ENCODE results near the gene UQCR10.
A peak's percentile ranks its signal among the peaks of the same experiment; 100 is the strongest.

UQCR10 gene

DNA sequence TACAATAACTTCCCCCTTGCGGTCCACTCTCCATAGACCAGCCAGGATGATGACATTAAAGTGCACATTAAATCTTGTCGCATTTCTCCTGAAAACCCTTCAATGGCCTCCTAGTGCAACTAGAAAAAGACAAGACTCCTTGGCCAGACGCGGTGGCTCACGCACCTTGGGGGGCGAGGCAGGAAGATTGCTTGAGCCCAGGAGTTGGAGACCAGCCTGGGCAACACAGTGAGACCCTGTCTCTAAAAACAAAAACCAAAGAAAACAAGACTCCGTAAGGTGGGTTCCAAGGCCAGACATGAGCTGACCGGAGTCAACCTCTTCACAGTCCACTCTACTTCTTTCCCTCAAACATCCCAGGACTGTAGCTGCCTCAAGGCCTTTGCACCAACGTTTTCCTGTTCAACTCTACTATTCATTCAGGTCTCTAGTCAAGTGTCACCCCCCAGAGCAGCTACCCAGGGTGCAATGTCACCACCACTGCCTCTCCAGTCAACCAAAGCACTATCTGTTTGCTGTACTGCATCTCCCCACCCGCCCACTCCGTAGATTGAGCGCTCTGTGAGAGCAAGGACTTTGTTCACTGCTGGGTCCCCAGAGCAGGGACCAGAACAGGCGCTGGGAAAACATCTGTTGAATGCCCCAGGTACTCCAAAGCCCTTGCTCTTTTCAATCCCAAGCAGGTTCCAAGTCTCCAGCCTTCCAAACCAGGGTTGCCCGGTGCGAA, 1.1 kb upstream of the UQCR10 start:
- peak in 2 of 14 donors; percentile 45 to 56 for DNase-seq

DNA sequence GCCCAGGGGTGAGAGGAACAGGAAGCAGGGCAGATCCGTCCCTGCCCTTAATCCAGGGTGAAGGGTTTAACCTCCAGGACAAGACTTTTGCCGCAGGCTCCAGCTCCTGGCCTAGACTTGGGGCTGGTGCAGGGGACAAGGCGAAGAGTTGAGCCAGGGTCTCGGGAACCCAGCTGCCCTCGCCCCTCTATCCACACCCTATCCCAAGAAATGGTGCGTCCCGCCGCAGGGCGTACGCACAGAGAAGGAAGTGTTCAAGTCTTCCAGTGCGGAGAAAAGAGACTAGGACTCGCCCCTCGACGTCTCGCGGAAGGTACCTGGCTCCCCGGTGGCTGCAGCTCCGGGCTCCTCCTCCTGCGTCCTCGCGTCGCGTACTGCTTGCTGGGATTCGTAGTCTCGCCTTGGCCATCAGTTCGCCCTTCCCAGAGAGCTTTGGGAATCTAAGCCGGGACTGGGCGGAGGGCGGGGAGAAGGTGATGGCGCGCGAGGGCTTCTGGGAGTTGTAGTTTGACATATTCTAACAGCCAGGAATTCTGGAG, 468 bp upstream of the UQCR10 start, which contains the start of gene ZMAT5:
Gene ZMAT5 (minus strand): TSS at position 376 of the 539 bp plus-strand sequence. CDS start 18,463 bp downstream, outside the sequence.
- DNase-seq: peak; percentile 45 to 96 (median 88)

DNA sequence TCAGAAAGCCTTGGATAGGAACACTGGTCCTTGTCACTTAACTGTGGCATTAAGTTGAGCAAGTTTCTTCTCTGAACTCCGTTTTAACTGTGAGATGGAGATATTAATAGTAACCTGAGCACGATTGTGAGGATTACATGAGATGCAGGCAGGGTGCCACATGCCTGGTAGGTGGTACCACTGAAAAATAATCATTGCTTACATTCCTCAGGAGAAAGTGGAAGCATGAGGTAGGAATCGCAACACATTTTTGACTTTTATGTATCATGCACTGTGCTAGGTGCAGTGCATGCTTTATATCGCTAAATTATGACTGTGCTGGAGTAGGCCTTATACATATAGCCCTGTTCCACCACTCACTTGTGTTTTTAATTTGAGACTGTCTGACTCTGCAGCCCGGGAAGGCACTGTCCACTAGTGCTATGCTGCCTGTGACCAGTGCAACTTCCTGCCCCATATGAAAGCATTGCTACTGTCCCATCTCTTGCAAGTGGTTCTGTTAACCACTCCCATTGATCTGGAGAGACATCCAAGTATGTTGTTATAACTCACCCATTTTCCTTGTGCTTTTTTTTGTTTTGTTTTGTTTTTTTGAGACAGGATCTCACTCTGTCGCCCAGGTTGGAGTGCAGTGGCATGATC, 1.0 kb downstream of the UQCR10 start:
- DNase-seq: no peak

DNA sequence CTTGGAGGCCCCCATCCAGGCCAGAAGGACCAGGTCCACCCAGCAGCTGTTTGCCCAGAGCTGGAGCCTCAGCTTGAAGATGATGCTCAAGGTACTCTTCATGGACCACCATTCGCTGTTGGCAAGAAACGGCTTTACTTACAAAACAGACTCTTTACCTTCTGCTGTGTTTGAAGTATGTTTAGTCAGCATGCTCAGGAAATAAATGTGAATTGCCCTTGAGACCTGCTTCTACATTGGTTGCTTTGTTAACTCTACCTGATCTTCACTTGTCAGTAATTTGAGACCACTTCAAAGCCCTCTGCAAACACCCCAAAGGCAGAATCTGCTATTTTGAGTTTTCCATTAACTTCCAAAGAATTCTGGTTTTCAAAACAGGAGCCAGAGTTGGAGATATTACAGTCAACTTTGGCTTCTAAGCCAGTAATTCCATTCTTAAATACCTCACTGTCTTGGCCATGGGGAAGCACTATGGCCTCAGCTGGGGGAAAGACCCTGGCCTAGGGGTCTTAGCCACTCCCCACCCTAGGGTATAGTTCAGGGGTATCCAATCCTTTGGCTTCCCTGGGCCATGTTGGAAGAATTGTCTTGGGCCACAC, 2.7 kb downstream of the UQCR10 start:
- DNase-seq: no peak

DNA sequence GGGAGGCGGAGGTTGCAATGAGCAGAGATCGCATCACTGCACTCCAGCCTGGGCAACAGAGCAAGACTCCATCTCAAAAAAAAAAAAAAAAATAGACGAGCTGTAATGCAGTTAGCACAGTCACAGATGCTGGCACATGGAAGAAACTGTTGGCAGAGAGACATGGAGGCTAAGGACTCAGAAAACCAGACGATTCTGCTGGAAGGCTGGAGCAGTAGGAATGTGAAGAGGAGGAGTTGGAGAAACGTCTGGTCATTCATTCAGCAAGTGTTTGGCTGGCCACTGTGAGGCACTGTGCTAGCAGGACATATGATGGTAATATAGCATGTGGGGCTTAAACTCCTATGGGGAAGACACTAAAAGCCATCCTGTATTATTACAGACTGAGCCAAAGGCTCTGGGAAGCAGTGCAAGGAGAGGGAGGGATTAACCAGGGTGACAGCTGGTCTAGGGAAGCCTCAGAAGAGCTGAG, 5.0 kb downstream of the UQCR10 start:
- no peak for DNase-seq

DNA sequence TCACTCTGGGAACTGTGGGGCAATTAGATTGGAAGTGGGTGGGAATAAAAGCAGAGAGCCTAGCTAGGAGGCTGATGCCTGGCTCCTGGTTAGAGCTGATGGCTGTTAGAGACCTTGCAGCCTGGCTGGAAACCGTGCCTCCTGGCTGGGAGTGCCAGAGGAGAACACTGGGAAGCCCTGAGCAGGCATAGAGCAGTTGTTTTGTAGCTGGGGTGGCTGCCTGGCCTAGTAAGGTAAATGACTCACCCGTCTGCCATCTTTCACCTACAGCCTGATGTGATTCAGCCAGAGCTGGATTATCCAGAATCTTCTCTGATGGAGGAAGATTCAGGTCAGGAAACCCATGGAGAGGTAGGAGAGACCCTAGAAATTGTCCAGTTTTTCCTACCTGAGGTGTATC, 6.1 kb downstream of the UQCR10 start:
- no peak for DNase-seq

DNA sequence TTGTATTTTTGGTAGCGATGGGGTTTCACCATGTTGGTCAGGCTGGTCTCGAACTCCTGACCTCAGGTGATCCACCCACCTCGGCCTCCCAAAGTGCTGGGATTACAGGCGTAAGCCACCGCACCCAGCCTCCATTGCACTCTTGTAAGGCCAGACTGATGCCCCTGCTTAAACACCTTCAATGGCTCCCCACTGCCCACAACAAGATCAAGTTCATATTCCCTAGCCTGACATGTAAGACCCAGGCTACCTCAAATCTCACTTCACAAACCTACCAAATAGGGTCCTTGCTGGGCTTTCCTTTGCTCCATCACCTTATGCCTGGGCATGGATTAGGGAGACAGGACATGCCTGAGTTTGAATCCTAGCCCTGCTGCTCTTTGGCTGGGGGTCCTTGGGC, 13.1 kb downstream of the UQCR10 start:
- no peak for DNase-seq

DNA sequence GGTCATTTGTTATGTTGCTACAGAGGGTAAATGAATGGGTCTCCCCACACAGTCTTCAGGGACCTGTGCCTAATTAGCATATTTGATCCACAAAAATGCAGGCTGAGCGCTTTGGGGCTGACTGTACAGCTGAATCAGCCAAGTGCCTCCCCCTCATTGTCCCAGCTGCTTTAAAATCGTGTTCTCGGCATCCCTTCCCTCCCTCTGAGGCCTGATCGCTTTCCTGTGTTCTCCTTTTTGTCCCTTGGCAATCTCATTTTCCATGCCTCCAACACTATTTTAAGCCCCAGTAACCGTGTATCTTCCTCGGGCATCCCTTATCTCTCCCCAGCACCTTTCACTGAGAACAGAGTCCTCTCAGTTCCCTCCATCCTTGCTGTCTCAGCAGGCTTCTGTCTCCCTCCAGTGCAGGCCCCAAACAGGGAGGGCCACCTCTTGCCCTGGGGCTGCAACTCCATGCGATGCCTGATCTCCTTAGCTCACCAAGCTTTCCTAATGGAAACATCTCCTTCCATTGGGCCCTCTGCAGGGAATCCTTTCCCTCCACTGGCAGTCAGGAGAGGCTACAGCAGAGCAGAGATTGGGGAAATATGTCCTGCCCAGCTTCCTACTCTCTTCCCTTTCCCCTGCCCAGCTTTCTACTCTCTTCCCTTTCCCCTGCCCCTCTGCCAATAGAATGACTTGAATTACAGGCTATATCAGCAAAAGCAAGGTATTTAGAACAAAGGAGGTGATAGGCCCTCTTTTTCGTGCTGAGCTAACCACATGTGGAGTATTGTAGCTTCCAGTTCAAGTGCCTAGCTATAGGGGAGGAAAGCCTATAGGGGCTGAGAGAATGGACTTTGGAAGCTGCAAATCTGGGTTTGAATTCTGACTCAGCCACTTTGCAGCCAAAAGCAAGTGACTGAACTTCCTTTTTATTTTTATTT, 13.8 kb downstream of the UQCR10 start:
- DNase-seq: no peak

DNA sequence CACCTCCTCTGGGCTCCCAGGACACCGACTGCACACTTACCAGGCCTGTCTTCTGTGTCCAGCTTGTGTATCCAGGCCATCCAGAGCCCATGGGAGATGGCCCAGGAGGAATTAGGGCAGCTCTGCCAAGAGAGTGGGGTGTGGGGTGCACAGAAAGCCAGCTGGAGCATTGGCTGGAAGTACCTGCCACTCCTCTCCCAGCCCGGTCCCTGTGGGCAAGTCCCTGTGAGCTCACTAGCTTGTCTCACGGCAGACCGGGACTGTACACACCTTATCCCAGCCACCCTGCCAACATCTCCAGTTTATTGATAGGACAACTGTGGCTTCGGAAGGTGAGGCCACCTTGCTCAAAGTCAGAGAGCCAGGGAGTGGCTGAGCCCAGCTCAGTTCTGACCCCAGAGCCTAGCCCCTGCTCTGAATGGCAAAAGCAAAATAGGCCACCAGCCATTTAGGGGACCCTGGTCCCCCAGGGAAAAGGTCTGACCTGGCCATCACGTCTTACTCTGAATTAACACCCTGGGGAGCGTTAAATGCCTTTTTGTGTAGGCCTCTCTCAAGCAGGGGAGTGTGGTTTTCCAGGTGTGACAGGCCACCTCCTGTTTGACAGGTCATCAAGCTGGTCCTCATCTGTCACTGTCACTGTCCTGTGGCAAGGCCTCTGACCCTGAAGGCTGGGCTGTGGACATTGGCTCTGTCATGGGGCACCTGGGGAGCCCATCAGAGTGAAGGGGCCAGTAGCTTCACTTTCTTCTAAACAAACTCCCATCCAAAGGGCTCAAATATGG, 15.1 kb downstream of the UQCR10 start:
- peak in 9 of 14 donors; percentile 25 to 69 (median 38) for DNase-seq

DNA sequence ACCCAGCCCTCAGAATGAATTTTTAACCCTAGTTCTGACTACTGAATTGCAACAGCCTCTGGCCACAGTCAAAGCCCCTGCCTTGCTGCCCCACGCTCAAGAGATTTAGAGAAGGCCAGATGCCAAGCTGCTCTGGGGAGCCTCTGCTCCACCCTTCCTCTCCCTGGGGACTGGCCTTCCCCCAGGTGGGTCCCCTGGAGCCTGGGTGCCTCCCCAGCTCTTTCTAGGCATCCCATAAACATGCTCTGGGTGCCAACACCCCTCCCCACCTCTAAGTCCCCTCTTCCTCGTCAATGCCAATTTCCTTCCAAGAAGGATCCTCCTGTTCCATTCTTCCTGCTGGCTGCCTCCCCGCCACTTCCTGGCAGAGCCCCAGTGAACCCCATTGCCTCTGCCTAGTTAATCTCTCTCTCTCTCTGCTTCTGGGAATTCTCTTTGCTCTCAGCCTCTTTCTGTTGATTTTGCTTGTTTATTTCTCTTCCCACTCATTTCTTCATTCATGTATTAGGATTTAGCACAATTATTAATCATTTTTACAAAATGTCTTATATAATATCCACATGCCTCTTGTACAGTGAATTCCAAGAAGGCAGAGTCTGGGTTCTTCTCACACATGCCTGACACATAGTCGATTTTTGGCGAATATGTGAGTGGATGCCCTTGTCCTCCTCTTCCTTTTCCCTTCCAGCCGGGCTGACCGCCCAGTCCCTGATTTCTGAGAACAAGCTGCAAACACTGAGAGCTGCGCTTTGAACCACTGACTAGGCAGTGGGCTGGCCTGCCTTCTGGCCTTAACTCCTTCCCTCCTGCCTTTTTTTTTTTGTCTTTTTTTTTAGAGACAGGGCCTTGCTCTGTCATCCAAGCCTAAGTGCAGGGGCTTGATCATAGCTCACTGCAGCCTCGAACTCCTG, 17.5 kb downstream of the UQCR10 start:
- DNase-seq: peak in 9 of 14 donors; percentile 19 to 81 (median 42)

DNA sequence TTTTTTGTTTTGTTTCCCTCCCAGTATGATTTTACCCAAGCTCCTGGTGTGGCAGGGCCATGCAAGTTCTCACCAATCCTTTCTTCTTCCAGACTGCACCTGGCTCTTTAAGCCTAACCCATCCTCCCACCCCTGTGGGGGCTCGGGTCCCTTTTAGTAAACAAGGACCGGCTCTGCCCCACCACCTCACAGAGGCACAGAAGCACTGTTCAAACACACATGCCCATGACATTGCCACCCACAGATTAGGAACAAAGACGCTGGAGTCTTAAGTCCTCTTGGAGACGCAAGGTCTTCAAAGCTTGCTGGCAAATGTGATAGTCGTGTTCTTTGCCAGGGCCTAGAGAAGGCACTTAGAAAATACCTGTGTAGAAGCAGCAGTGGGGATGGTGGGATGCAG, 18.9 kb downstream of the UQCR10 start:
- no peak for DNase-seq

DNA sequence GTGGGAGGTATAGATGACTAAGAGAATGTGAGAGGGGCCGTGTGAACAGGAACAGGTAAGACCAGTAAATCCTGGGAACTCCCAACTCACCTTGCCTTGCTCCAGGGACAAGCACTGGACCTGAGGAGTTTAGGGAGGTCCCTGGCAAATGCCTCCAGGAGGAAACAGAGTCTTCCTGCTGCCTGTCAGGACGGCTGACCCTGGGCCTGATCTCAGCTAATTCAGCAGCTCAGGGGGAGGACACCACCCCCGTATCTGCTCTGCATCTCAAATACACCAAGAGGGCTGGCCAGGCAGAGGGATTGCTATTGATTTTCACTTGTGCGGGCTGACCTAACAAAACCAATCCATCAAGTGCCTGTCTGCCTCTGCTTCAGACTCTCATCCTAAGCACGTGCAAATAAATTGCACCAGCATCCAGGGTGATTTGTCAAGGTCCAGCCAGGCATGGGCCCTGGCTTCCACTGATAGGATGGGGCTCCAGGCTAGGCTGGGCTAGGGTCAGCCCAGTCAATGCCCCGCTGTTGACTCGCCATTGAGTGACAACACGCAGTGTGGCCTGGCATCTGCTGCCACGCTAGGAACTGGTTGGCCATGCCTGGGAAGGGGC, 20.3 kb downstream of the UQCR10 start:
- no peak for DNase-seq

DNA sequence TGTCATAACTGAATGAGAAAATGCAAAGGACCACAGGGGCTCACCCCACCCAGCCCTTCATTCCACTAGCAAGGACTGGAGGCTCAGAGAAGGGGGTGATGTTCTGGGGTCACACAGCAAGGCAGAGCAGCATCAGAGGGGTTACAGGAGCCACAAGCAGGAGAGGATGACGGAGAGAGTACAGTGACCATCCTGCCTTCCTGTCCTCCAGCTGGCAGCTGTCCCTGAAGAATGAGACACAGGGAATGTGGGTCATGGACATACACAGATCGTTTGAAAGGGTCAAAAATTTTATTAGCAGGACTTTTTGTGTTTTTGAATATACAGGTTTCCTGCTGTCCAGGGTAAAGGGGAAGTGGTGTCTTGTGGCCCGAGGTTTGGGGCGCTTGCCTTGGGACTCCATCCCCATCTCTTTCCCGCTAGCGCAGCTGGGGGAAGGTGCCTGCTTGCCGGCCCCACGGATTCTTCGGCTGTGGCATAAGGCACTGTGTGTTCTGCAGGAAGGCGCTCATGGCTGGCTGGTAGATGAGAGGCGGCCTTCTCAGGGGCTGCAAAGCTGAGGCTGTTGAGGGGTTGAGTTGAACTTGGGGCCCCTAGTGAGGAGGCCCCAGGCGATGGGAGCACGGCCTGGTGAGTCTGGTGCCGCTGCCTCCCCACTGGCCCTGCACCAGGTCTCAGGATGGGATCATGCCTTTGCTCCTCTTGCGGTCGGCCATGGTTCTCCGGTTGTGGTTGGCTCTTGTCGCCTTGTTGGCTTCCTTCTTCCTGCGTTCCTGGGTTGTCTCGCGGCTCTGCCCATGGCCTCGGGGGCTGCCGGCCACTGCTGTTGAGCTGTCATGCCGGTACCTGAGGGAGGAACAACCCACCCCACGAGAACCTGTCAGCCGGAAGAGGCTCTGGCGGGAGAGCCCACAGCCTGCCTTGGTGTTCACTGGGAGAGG, 21.4 kb downstream of the UQCR10 start:
- DNase-seq: no peak

DNA sequence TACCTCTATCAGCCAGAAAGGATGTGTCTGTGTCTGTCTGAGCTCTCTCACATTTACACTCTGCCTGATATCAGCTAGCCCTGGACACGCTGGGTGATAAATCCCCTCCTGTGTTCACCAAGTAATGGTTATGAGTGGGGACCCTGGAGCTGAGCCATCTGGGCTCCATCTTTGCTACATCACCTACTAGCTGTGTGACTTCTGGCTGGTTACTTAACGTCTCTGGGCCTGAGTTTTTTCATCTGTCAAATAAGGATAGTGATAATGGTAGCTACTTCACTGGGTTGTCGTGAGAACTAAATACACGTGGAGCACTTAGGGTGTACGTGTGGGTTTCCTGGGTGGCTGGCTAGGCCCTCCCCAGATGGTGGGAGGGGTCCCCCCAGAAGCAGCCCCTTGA, 22.9 kb downstream of the UQCR10 start:
- DNase-seq: no peak

DNA sequence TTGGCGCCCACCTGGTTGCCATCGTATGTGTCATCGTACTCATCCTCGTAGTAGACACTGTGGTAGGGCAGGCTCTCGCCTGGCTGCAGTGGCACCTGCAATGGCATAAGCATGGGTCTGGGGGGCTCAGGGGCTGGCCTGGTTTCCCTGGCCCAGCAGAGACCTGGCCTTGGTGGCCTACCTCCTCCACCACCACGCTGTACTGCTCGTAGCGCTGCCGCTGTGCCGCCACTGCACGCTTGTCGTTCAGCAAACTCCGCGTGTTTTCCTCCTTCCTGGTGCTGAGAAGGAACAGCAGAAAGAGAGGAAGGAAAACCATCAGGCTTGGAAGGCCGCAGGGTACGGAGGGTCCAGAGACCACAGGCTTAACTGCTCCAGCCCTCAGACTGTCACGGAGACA, 26.2 kb downstream of the UQCR10 start:
- DNase-seq: no peak

DNA sequence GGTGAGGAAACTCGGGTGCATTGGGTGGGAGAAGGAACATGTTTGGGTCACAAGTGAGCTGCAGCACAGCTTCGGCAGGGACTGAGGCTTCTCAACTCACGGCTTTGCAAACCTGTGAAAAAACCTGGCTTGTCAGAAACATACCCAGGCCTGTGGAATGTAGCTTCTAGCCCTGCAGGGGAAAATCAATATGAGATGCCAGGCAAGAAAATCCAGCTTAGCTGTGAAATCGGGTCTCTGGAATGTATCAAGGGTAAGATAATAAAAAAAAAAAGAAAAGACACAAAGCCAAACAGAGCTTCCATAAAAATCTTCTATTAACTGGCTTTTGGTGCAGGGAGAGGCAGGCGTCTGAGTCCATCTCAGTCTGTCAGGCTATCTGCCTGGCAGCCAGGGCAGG, 28.5 kb downstream of the UQCR10 start:
- DNase-seq: no peak

DNA sequence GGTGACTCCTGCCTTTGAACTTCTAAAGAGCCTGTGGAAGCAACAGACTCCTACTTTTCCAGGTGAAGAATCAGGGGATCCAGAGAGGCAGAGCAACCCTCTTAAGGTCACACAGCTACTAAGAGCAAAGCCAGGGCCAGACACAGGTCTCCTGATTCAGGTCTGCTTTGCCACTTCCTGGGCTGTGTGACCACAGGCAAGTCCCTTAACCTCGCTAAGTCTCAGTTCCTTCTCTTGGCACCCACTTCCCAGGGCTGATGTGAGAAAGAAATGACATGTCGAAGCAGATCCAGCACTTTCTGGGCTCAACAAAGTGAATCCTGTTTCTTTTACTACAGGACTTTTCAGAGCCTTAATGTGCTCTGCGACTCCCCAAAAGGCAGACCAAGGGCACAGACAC, 30.2 kb downstream of the UQCR10 start:
- DNase-seq: peak in 5 of 14 donors; percentile 8 to 37 (median 23)

DNA sequence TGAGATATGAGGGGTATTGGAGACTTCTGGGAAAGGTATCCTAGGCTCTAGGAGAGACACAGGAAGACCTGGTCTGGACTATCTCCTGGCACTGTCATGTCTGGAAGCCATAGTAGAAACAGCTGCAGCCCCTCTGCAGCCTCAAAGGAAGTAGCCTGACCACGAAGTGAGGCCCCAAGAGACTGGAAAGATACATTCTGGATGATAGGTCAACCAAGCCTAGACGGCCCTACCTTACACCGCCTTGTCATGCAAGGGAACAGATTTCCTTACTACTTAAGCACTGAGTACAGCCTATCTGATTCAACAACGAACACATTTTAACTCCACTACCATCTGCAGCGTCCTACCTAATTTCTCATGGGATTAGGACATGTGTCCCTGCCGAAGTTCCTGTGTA, 31.1 kb downstream of the UQCR10 start:
- no peak for DNase-seq

DNA sequence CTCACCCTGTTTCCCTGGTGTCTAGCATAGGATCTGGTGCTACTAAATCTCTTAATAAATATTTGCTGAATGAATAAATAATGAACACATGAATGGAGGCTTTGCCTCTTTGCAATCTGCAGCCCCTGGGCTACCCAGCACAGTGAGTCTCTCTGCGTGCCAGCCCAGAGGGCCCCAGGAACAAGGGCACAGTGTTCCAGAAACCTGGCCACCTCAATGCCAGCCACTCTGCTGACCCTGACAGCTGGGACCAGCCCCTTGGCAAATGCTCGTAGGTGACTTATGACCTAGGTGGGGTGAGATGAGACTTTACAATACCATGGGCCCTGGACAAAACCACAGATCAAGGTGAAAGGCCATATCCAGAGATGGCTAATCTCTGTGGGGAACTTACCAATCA, 31.6 kb downstream of the UQCR10 start:
- peak in 1 of 14 donors; percentile 47 for DNase-seq

All from C1 segment of cervical spinal cord (tissue), 14 donors.